Endothelial cell of umbilical vein (primary cell): ENCODE measurements around the gene MTMR3. TPM values are rescaled to one million over a fixed set of nuclear protein-coding genes. Genes with fewer than 3 reads are reported as not detected.

Experiments
- BruUV-seq: library from RNA; stranded (reverse); fragments of 400-500 nt; replicated peaks from 2 replicates; lab custom pipeline; 2021; lab: Mats Ljungman, UMichigan
- CTCF ChIA-PET: fragments of 300-600, 350-600 bp; sonication (Branson Sonifier 250); formaldehyde crosslinking; loops from one replicate; lab custom pipeline; 2021; ENCODE audit warnings: antibody characterized with exemption, inconsistent platforms; lab: Charles Lee
- POLR2A ChIA-PET: fragments of 300-600, 350-600 bp; sonication (Branson Sonifier 250); formaldehyde crosslinking; loops from one replicate; lab custom pipeline; 2021; ENCODE audit warnings: antibody characterized with exemption, inconsistent platforms; lab: Charles Lee
- DNase-seq: peaks from one replicate; pipeline ENCODE4 v3.0.0-alpha.2; 2011; ENCODE audit warnings: low read depth, low spot score
- FAIRE-seq: peaks from 2 replicates; lab custom pipeline; 2011; peaks lifted over from hg19 to GRCh38; lab: Jason Lieb, UNC
- H2AFZ ChIP-seq: 2 replicates; pipeline ENCODE4 v1.6.0; 2012; ENCODE audit warnings: low read depth, low read length, control low read depth, inconsistent platforms
- H3K27ac ChIP-seq: 2 replicates; pipeline ENCODE4 v1.5.1; 2011; ENCODE audit warnings: low read depth, mild to moderate bottlenecking, control low read depth, low read length, moderate library complexity; ENCODE audit not compliant: insufficient read depth
- H3K27me3 ChIP-seq, 2 experiments: 2 replicates each; pipeline versions ENCODE4 v1.6.0 to v1.6.1; 2011; ENCODE audit warnings: low read length in 2 of 2, mixed read lengths in 1 of 2; ENCODE audit not compliant: control insufficient read depth in 2 of 2, insufficient read depth in 2 of 2
- H3K36me3 ChIP-seq, 2 experiments: 2 replicates in 1 of 2; 3 replicates in 1 of 2; pipeline ENCODE4 v1.5.1; 2011; ENCODE audit warnings: low read length in 2 of 2, mild to moderate bottlenecking in 1 of 2, moderate library complexity in 1 of 2; ENCODE audit not compliant: control insufficient read depth in 2 of 2, insufficient read depth in 2 of 2; ENCODE audit errors: extremely low read depth in 1 of 2
- H3K4me1 ChIP-seq: 3 replicates; pipeline ENCODE4 v1.5.1; 2011; ENCODE audit warnings: mild to moderate bottlenecking, low read length; ENCODE audit not compliant: control insufficient read depth, insufficient read depth; ENCODE audit errors: extremely low read depth
- H3K4me2 ChIP-seq: 2 replicates; pipeline ENCODE4 v1.6.1; 2011; ENCODE audit warnings: low read length, control low read depth, mixed read lengths; ENCODE audit not compliant: insufficient read depth
- H3K4me3 ChIP-seq, 3 experiments: fragments of 200-600 bp in 1 of 3; sonication (generic), shearing (Covaris generic) in 1 of 3; replicated peaks in 1 of 3; 2 replicates each; pipeline ENCODE4 v1.5.1; 2011 to 2016; ENCODE audit warnings: control low read depth in 3 of 3, low read length in 3 of 3, mild to moderate bottlenecking in 2 of 3, inconsistent platforms in 1 of 3, low read depth in 1 of 3, moderate library complexity in 1 of 3; ENCODE audit not compliant: insufficient read depth in 1 of 3
- H3K79me2 ChIP-seq: 2 replicates; pipeline ENCODE4 v1.6.0; 2012; ENCODE audit warnings: low read length, inconsistent platforms; ENCODE audit not compliant: control insufficient read depth, insufficient read depth
- H3K9ac ChIP-seq: replicated peaks from 2 replicates; pipeline ENCODE3; 2011; ENCODE audit warnings: low read length, control low read depth; ENCODE audit not compliant: insufficient read depth; ENCODE audit errors: extremely low read depth
- H3K9me1 ChIP-seq: replicated peaks from 3 replicates; pipeline ENCODE4 v1.6.0; 2011; ENCODE audit warnings: mild to moderate bottlenecking, low read length; ENCODE audit not compliant: control insufficient read depth, insufficient read depth; ENCODE audit errors: extremely low read depth
- H3K9me3 ChIP-seq: replicated peaks from 2 replicates; pipeline ENCODE4 v1.5.1; 2012; ENCODE audit warnings: low read length, inconsistent platforms; ENCODE audit not compliant: control insufficient read depth, insufficient read depth
- H4K20me1 ChIP-seq: replicated peaks from 2 replicates; pipeline ENCODE3; 2011; ENCODE audit warnings: mild to moderate bottlenecking, low read length; ENCODE audit not compliant: control insufficient read depth, insufficient read depth; ENCODE audit errors: extremely low read depth
- EZH2 ChIP-seq: IDR thresholded peaks from 2 replicates; pipeline ENCODE4 v1.6.1; 2012; ENCODE audit warnings: borderline replicate concordance, low read depth, mild to moderate bottlenecking, moderate library complexity, low read length, inconsistent platforms; ENCODE audit not compliant: severe bottlenecking
- FOS ChIP-seq: IDR thresholded peaks from 2 replicates; pipeline ENCODE4 v1.6.1; 2011; ENCODE audit warnings: mild to moderate bottlenecking, low read length, moderate library complexity, borderline replicate concordance; ENCODE audit not compliant: insufficient read depth
- GATA2 ChIP-seq: IDR thresholded peaks from 2 replicates; pipeline ENCODE4 v1.7.0; 2011; ENCODE audit warnings: low read depth, mild to moderate bottlenecking, moderate library complexity, mixed read lengths, low read length; ENCODE audit not compliant: insufficient read length, insufficient read depth
- JUN ChIP-seq: IDR thresholded peaks from 2 replicates; pipeline ENCODE4 v1.6.1; 2011; ENCODE audit warnings: borderline replicate concordance, low read depth; ENCODE audit not compliant: insufficient read length, insufficient read depth
- MYC ChIP-seq: IDR thresholded peaks from one replicate; pipeline ENCODE4 v1.6.1; 2011; ENCODE audit warnings: mild to moderate bottlenecking, low read depth, low read length
- POLR2A ChIP-seq: IDR thresholded peaks from 2 replicates; pipeline ENCODE4 v1.6.1; 2012; ENCODE audit warnings: low read depth, mild to moderate bottlenecking, control low read depth, low read length
- POLR2AphosphoS5 ChIP-seq: IDR thresholded peaks from 2 replicates; pipeline ENCODE4 v1.6.1; 2012; ENCODE audit warnings: low read depth, mild to moderate bottlenecking, control low read depth, low read length, moderate library complexity; ENCODE audit not compliant: insufficient read depth
- dilution Hi-C: fragments of 300-500 bp; cut with MboI; formaldehyde crosslinking; loops from one replicate; pipeline ENCODE4 v1.15.0; 2019; ENCODE audit warnings: low sequenced_read_pairs; ENCODE audit not compliant: extremely low pct_ligation_motif_present
- intact Hi-C: fragments of 100-400 bp; cut with micrococcal nuclease; formaldehyde crosslinking; loops from one replicate; pipeline ENCODE4 v1.10.0; 2022
- polyA plus RNA-seq, 4 experiments: library from polyadenylated mRNA; depleted of rRNA in 3 of 4; stranded (reverse) in 3 of 4; unstranded in 1 of 4; fragments of >200 nt; gene quantifications; 2 replicates each; pipeline versions ENCODE4 v1.2.1 to v1.2.3, GENCODE V29; 2011 to 2012; ENCODE audit warnings: missing spikeins in 1 of 4
- total RNA-seq: library from RNA; stranded (reverse); gene quantifications from 2 replicates; pipeline ENCODE4 v1.2.3, GENCODE V29; 2021
- TF ChIP-seq, protein P1 (sequence below): IDR thresholded peaks from 2 replicates; pipeline ENCODE4 v1.6.1; 2011; ENCODE audit not compliant: insufficient read depth, insufficient read length
- TF ChIP-seq, protein P2 (sequence below), 2 donors: IDR thresholded peaks; 1 replicate in 1 of 2; 2 replicates in 1 of 2; pipeline ENCODE4 v1.5.1; 2011; ENCODE audit warnings: low read length in 2 of 2, mild to moderate bottlenecking in 2 of 2, moderate library complexity in 2 of 2, control low read depth in 1 of 2, inconsistent platforms in 1 of 2, low read depth in 1 of 2; ENCODE audit not compliant: insufficient read depth in 1 of 2; ENCODE audit errors: extremely low read depth in 1 of 2

MTMR3 gene
- total and polyA plus RNA-seq, 2 donors (not counting 3 experiments of a cell fraction or from before 2014, with no cell fraction given), result 30.1 to 36.5 TPM

DNA sequence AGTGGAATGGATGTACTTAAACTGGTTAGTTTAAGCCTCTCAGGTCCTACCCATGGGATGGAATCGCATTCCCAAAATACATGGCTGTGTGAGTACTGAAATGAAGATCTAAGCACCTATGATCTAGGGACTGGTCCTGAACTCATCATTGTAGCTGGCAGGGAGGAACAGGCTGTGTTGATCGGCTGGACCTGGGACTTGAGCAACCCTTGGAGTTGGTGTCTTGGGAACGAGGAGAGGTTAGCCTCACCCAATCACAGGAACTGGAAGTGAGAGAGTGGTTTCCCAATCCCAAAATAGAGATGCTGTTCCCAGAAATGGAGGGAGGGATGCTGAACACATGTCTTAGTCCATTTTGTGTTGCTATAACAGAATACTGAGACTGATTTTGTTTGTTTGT lies 28.5 kb upstream of the MTMR3 start:
- TF ChIP-seq GATA2 (no peak), POLR2AphosphoS5 (no peak)
- CTCF ChIA-PET, result no interaction called here
- H3K9ac ChIP-seq, result no peak overlapping the region
- H3K27me3 ChIP-seq, result peaks cover 0 to 7% of the 10 kb centered on the region in 2 experiments
- intact Hi-C loops, result no loop called here
- no peak overlapping the region for H3K27ac ChIP-seq
- no peak overlapping the region for H3K4me2 ChIP-seq
- FAIRE-seq (peak; percentile 37), DNase-seq (no peak)
- H3K9me3 ChIP-seq, result no peaks in the 10 kb centered on the region
- H3K79me2 ChIP-seq, result no peaks in the 10 kb centered on the region
- H3K4me3 ChIP-seq, result no peak overlapping the region
- no peak overlapping the region for H2AFZ ChIP-seq
- POLR2A ChIA-PET, result no interaction called here
- H3K4me1 ChIP-seq, result no peaks in the 10 kb centered on the region
- no peaks in the 10 kb centered on the region for H3K9me1 ChIP-seq
- no peaks in the 10 kb centered on the region for H4K20me1 ChIP-seq
- dilution Hi-C loops, result no loop called here
- BruUV-seq, result no TSS peak
- no peaks in the 10 kb centered on the region for H3K36me3 ChIP-seq

DNA sequence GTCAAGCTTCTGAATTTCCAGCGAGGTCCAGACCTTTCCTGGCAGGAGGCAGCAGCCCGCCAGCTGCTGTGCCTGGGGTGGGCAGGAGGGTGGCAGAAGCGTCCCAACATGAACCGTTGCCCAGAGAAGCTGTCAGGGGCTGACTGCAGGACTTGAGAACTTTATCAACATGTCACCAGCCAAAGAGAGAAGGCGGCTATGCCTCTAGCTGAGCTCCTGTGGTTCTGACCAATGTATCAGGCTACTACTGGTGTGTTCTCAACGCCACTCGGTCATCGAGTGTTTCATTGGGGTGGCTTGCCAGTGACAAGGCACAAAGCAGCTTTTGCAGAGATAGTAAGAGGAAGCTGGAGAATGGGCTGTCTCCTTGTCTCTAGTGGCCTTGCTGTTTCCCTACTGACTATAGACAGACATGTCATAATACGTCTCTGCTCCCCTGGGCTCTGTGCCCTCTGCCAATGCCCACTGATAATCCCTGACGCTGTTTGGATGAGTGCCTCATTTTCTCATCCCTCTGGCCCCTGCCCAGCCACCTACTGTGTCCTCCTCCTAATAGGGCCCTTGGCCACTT lies 27.3 kb upstream of the MTMR3 start:
- POLR2A ChIA-PET, result no interaction called here
- CTCF ChIA-PET, result interaction anchor here (0.8 to 1.3 kb wide), 4 partner anchors 10 to 233 kb away, joined by 3 to 6 read pairs (median 3); no protein-coding TSS in a partner anchor
- dilution Hi-C loops, result no loop called here
- Histone ChIP-seq H3K4me3 (no peak overlapping the region), H3K36me3 (no peaks in the 10 kb centered on the region), H3K9me3 (no peaks in the 10 kb centered on the region), H3K27me3 (peaks cover 0 to 7% of the 10 kb centered on the region in 2 experiments), H3K9ac (no peak overlapping the region), H3K4me2 (no peak overlapping the region), H3K4me1 (no peaks in the 10 kb centered on the region), H2AFZ (no peak overlapping the region), H4K20me1 (no peaks in the 10 kb centered on the region), H3K79me2 (no peaks in the 10 kb centered on the region), H3K27ac (no peak overlapping the region), H3K9me1 (no peaks in the 10 kb centered on the region)
- no TSS peak for BruUV-seq
- intact Hi-C loops, result no loop called here
- FAIRE-seq, result no peak
- no peak for TF ChIP-seq MYC
- no peak for TF ChIP-seq GATA2
- TF ChIP-seq, protein P1, sequence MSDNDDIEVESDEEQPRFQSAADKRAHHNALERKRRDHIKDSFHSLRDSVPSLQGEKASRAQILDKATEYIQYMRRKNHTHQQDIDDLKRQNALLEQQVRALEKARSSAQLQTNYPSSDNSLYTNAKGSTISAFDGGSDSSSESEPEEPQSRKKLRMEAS, result no peak
- TF ChIP-seq POLR2A, result no peak
- no peak for TF ChIP-seq JUN
- TF ChIP-seq EZH2, result no peak
- TF ChIP-seq POLR2AphosphoS5, result no peak
- no peak for TF ChIP-seq FOS
- TF ChIP-seq, protein P2, sequence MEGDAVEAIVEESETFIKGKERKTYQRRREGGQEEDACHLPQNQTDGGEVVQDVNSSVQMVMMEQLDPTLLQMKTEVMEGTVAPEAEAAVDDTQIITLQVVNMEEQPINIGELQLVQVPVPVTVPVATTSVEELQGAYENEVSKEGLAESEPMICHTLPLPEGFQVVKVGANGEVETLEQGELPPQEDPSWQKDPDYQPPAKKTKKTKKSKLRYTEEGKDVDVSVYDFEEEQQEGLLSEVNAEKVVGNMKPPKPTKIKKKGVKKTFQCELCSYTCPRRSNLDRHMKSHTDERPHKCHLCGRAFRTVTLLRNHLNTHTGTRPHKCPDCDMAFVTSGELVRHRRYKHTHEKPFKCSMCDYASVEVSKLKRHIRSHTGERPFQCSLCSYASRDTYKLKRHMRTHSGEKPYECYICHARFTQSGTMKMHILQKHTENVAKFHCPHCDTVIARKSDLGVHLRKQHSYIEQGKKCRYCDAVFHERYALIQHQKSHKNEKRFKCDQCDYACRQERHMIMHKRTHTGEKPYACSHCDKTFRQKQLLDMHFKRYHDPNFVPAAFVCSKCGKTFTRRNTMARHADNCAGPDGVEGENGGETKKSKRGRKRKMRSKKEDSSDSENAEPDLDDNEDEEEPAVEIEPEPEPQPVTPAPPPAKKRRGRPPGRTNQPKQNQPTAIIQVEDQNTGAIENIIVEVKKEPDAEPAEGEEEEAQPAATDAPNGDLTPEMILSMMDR (IDR thresholded peaks at IDR 0.05; ENCODE audit: extremely low read depth in 1 of 2, insufficient read depth in 1 of 2, low read depth in 1 of 2, low read length in 2 of 2), result no peak
- no peak for DNase-seq
